Spleen (tissue), 11 donors: ENCODE data around the gene REV1. TPM values are rescaled to one million over a fixed set of nuclear protein-coding genes. Genes with fewer than 3 reads are reported as not detected.
"Not testable (repeated sequence)": the region's sequence is repeated elsewhere in the genome, so short reads cannot be mapped to it uniquely, and the experiment has no call there.

Source experiments
- DNase-seq: peaks from one replicate; pipeline ENCODE4 v3.0.0-alpha.2; 2020
- H3K27ac ChIP-seq, 8 donors: fragments of 200-600 bp; sonication (generic) in 7 of 8; 1 replicate in 4 of 8; 2 replicates in 4 of 8; pipeline versions ENCODE4 v1.5.0 to v1.8.0; 2016 to 2021; ENCODE audit warnings: inconsistent platforms in 4 of 8, mild to moderate bottlenecking in 4 of 8, moderate library complexity in 1 of 8
- H3K27me3 ChIP-seq, 7 donors: fragments of 200-600 bp; sonication (generic) in 6 of 7; replicated peaks in 1 of 7; 1 replicate in 4 of 7; 2 replicates in 3 of 7; pipeline versions ENCODE4 v1.5.0 to v1.8.0; 2016 to 2021; ENCODE audit warnings: inconsistent platforms in 3 of 7, mild to moderate bottlenecking in 1 of 7
- H3K36me3 ChIP-seq, 6 donors: fragments of 200-600 bp; sonication (generic) in 5 of 6; 1 replicate in 4 of 6; 2 replicates in 2 of 6; pipeline versions ENCODE4 v1.5.0 to v1.8.0; 2016 to 2021; ENCODE audit warnings: inconsistent platforms in 2 of 6
- H3K4me1 ChIP-seq, 6 donors: fragments of 200-600 bp; sonication (generic) in 5 of 6; 1 replicate in 3 of 6; 2 replicates in 3 of 6; pipeline versions ENCODE4 v1.5.0 to v1.8.0; 2016 to 2021; ENCODE audit warnings: inconsistent platforms in 3 of 6
- H3K4me3 ChIP-seq, 8 donors: fragments of 200-600 bp; sonication (generic) in 7 of 8; 1 replicate in 4 of 8; 2 replicates in 4 of 8; pipeline versions ENCODE4 v1.5.0 to v1.8.0; 2016 to 2021; ENCODE audit warnings: inconsistent platforms in 4 of 8, mild to moderate bottlenecking in 4 of 8, moderate library complexity in 2 of 8
- H3K9me3 ChIP-seq, 8 donors: fragments of 200-600 bp; sonication (generic) in 7 of 8; 1 replicate in 4 of 8; 2 replicates in 4 of 8; pipeline versions ENCODE4 v1.5.0 to v1.8.0; 2016 to 2021; ENCODE audit warnings: inconsistent platforms in 4 of 8
- POLR2A ChIP-seq, 3 donors: fragments of 450-650 bp; IDR thresholded peaks; one replicate each; pipeline ENCODE4 v1.5.1; 2017; ENCODE audit warnings: antibody characterized with exemption in 3 of 3, mild to moderate bottlenecking in 1 of 3
- POLR2AphosphoS5 ChIP-seq, 3 donors: sonication (generic); formaldehyde crosslinking; IDR thresholded peaks; one replicate each; pipeline ENCODE4 v1.5.1; 2017; ENCODE audit warnings: antibody characterized with exemption in 3 of 3
- WGBS, 5 donors: extraction: QIAGEN DNeasy Blood & Tissue Kit in 3 of 5; methylation state at CpG; one replicate each; pipeline versions ENCODE4 v1.1.5 to v1.1.7; 2013 to 2018; 5-methylcytosine and 5-hydroxymethylcytosine counted together
- intact Hi-C: fragments of 100-400 bp; cut with DNase I; formaldehyde crosslinking; loops from one replicate; pipeline ENCODE4 v1.15.0; 2023; ENCODE audit warnings: low total_unique reads
- polyA plus RNA-seq, 3 donors: library from polyadenylated mRNA; stranded (reverse); fragments of 200-250 nt; gene quantifications; one replicate each; pipeline ENCODE4 v1.2.1, GENCODE V29; 2013
- total RNA-seq, 7 donors: library from RNA; depleted of rRNA in 3 of 7; stranded (reverse); fragments of >200 nt in 3 of 7; fragmentation: NEBNext Ultra II Directional in 4 of 7; extraction: Animal tissue kit (Norgen Biotek cat#: 25700) in 4 of 7; gene quantifications; one replicate each; pipeline versions ENCODE4 v1.1.0 to v1.2.1, GENCODE V29; 2016 to 2021
- TF ChIP-seq, protein P1 (sequence below), 11 experiments: fragments of 200-600 bp in 7 of 11; fragments of 450-650 bp in 4 of 11; sonication (generic) in 4 of 11; IDR thresholded peaks in 8 of 11; conservative IDR thresholded peaks in 3 of 11; 1 replicate in 7 of 11; 2 replicates in 4 of 11; pipeline versions ENCODE4 v1.4.0 to v1.8.0; 2016 to 2021; ENCODE audit warnings: antibody characterized with exemption in 11 of 11, inconsistent platforms in 4 of 11, mild to moderate bottlenecking in 1 of 11
- donor health status: healthy with polysubstance abuse.
- donor health status: DM: no; HTN: no; CAD: no; lungs with moderate emphysema.
- donor health status: DM: no; HTN: no; CAD: no.
- donor health status: Bipolar disorder and iron deficiency.
- donor health status: healthy.
- donor health status: DM: no; HTN: no; CAD: no.
- donor health status: DM: yes; HTN: yes; CAD: no.

The REV1 gene
- total and polyA plus RNA-seq, 10 donors, result 12.0 to 75.1 (median 50.6) TPM

DNA sequence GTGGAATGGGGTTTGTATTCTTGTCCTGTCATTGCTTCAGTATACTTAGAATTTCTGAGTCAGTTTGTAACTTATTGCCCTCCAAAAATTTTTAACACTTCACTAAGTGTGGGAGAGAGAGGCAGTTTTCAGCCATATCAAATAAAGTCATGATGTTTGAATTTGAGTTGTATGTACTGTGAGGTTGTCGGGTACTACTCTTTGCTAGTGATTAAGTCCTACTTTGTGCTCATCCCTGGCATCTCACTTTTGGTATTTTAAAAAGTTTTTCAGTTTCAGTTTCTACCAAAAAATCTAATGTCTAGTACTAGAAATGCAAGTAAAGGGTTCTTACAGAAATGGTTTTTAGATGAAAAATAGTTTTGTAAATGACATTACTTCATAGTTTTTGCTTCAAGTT is 111.9 kb downstream of the REV1 start:
- Histone ChIP-seq H3K36me3 (peaks cover 8 to 100% (median 72%) of the 10 kb centered on the region in 6 donors), H3K27ac (no peak overlapping the region), H3K27me3 (no peaks in the 10 kb centered on the region), H3K9me3 (peaks cover 0 to 16% (median 12%) of the 10 kb centered on the region in 8 donors), H3K4me1 (no peaks in the 10 kb centered on the region), H3K4me3 (no peak overlapping the region)
- TF ChIP-seq, protein P1, sequence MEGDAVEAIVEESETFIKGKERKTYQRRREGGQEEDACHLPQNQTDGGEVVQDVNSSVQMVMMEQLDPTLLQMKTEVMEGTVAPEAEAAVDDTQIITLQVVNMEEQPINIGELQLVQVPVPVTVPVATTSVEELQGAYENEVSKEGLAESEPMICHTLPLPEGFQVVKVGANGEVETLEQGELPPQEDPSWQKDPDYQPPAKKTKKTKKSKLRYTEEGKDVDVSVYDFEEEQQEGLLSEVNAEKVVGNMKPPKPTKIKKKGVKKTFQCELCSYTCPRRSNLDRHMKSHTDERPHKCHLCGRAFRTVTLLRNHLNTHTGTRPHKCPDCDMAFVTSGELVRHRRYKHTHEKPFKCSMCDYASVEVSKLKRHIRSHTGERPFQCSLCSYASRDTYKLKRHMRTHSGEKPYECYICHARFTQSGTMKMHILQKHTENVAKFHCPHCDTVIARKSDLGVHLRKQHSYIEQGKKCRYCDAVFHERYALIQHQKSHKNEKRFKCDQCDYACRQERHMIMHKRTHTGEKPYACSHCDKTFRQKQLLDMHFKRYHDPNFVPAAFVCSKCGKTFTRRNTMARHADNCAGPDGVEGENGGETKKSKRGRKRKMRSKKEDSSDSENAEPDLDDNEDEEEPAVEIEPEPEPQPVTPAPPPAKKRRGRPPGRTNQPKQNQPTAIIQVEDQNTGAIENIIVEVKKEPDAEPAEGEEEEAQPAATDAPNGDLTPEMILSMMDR (IDR thresholded peaks at IDR 0.05 in 8 of 11, conservative IDR thresholded peaks at IDR 0.05 in 3 of 11), result no peak
- no peak for TF ChIP-seq POLR2AphosphoS5 (IDR thresholded peaks at IDR 0.05)
- TF ChIP-seq POLR2A (IDR thresholded peaks at IDR 0.05), result no peak
- no peak for DNase-seq
- intact Hi-C loops, result no loop called here
- WGBS, 5 donors, result 69 to 87% (median 79%) methylated on average over 1 of the region's 1 CpG

DNA sequence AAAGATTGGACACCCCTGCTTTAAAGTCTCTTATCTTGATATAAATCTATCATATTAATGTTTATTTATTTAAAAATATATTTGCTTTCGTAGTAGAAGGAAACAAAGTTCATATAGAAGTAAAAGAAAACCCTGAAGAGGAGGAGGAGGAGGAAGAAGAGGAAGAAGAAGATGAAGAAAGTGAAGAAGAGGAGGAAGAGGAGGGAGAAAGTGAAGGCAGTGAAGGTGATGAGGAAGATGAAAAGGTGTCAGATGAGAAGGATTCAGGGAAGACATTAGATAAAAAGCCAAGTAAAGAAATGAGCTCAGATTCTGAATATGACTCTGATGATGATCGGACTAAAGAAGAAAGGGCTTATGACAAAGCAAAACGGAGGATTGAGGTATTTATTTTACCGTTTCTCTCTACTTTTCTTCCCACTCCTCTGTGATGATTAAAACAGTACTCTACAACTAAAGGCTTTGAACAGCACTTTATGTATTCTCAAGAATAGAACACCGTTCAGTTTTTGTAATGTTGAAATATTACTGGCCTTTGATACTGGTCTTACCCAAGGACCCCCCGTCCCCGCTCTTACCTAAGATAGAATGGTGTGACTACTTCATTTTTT is 113.5 kb downstream of the REV1 start:
- H3K27ac ChIP-seq, result no peak overlapping the region
- H3K9me3 ChIP-seq, result peaks cover 0 to 16% (median 12%) of the 10 kb centered on the region in 8 donors
- TF ChIP-seq POLR2A (IDR thresholded peaks at IDR 0.05) (no peak), POLR2AphosphoS5 (IDR thresholded peaks at IDR 0.05) (no peak)
- TF ChIP-seq, protein P1 (IDR thresholded peaks at IDR 0.05 in 8 of 11, conservative IDR thresholded peaks at IDR 0.05 in 3 of 11), result no peak
- H3K4me1 ChIP-seq, result no peaks in the 10 kb centered on the region
- no peaks in the 10 kb centered on the region for H3K27me3 ChIP-seq
- DNase-seq, result no peak
- intact Hi-C loops, result no loop called here
- H3K4me3 ChIP-seq, result no peak overlapping the region
- WGBS, 5 donors, result 82 to 93% (median 90%) methylated on average over 7 of the region's 7 CpGs
- H3K36me3 ChIP-seq, result peaks cover 8 to 100% (median 78%) of the 10 kb centered on the region in 6 donors

DNA sequence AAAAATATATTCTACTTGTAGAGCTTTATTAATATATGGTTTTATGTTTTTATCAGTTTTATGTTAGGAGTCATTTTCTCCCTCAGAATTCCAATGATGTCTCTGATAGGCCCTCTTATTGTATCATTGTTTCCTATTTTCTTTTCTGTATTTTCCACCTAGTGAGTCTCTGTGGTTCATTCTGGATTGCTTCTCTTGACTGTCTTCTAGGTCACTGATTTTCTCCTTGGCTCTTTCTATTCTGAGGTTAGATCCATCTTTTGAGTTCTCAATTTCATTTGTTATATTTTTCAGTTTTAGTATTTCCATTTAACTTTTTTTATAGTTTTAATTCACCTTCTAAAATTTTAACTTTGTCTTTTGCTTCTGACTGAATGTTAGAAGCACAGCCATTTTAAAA is 115.1 kb downstream of the REV1 start:
- intact Hi-C loops, result no loop called here
- H3K27me3 ChIP-seq, result no peaks in the 10 kb centered on the region
- DNase-seq, result no peak
- TF ChIP-seq, protein P1 (IDR thresholded peaks at IDR 0.05 in 8 of 11, conservative IDR thresholded peaks at IDR 0.05 in 3 of 11), result no peak
- no peak for TF ChIP-seq POLR2AphosphoS5 (IDR thresholded peaks at IDR 0.05)
- no peak for TF ChIP-seq POLR2A (IDR thresholded peaks at IDR 0.05)
- H3K4me3 ChIP-seq, result no peak overlapping the region
- H3K9me3 ChIP-seq, result peaks cover 0 to 16% (median 12%) of the 10 kb centered on the region in 8 donors
- H3K27ac ChIP-seq, result no peak overlapping the region
- H3K36me3 ChIP-seq, result peaks cover 8 to 100% (median 81%) of the 10 kb centered on the region in 6 donors
- no peaks in the 10 kb centered on the region for H3K4me1 ChIP-seq

DNA sequence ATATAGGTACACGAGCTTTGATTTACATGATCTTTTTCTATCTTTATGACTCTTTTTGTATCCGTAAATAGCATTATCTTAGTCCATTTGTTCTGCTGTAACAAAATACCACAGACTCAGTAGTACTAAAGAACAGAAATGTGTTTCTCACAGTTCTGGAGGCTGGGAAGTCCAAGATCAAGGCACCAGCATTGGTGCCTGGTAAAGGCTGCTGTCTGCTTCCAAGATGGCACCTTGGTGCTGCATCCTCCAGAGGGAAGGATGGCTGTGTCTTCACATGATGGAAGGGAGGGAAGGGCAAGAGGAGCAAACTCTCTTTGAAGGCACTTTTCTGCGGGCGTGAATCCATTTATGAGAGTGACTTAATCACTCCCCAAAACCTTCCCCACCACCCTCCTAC is 116.7 kb downstream of the REV1 start:
- Histone ChIP-seq H3K27me3 (no peaks in the 10 kb centered on the region), H3K4me3 (no peak overlapping the region), H3K27ac (no peak overlapping the region), H3K9me3 (peaks cover 0 to 16% (median 12%) of the 10 kb centered on the region in 8 donors), H3K4me1 (no peaks in the 10 kb centered on the region), H3K36me3 (peaks cover 8 to 100% (median 87%) of the 10 kb centered on the region in 6 donors)
- 95 to 99% (median 98%) methylated on average over 4 of the region's 4 CpGs for WGBS, 5 donors
- intact Hi-C loops, result no loop called here
- TF ChIP-seq POLR2A (IDR thresholded peaks at IDR 0.05), result no peak
- TF ChIP-seq, protein P1 (IDR thresholded peaks at IDR 0.05 in 8 of 11, conservative IDR thresholded peaks at IDR 0.05 in 3 of 11), result no peak
- TF ChIP-seq POLR2AphosphoS5 (IDR thresholded peaks at IDR 0.05), result no peak
- DNase-seq, result no peak

DNA sequence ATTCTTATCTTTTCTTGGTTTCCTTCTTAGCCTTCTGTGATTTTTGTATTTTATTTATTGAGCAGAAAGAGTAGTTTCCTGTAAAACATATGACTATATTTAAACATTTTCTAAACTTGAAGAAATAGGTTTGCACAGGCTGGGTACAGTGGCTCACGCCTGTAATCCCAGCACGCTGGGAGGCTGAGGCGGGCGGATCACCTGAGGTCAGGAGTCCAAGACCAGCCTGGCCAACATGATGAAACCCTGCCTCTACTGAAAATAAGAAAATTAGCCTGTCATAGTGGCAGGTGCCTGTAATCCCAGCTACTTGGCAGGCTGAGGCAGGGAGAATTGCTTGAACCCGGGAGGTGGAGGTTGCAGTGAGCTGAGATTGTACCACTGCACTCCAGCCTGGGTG is 121.0 kb downstream of the REV1 start:
- not testable (repeated sequence) for H3K27ac ChIP-seq

More for the DNA sequence above, 121.0 kb downstream of the REV1 start:
- H3K27me3 ChIP-seq, H3K9me3 ChIP-seq, H3K4me3 ChIP-seq, H3K4me1 ChIP-seq, DNase-seq, intact Hi-C loops: not testable (repeated sequence)
- 96 to 99% (median 98%) methylated on average over 5 of the region's 5 CpGs for WGBS, 5 donors
- H3K36me3 ChIP-seq, result peaks cover 4 to 100% (median 83%) of the 10 kb centered on the region in 6 donors
